C4-2B (cell line): ENCODE measurements around the gene MEAK7.

ENCODE experiments used
- CTCF ChIP-seq: fragments of 450-650 bp; conservative IDR thresholded peaks from 2 replicates; pipeline ENCODE4 v1.5.1; 2017; ENCODE audit warnings: mild to moderate bottlenecking
- ZFX ChIP-seq: fragments of 450-650 bp; IDR thresholded peaks from 2 replicates; pipeline ENCODE4 v1.6.1; 2017

GRCh38 chr16:84499638-84500037, 4.8 kb downstream of the MEAK7 start:
- no peak for TF ChIP-seq CTCF
- TF ChIP-seq ZFX, result no peak
